HepG2 (cell line): ENCODE measurements around the gene ACACB.

Experiments used
- ZNF83 ChIP-seq: sonication (generic); formaldehyde crosslinking; IDR thresholded peaks from 2 replicates; pipeline ENCODE4 v1.4.0; 2020; ENCODE audit warnings: missing genetic modification reagents, mild to moderate bottlenecking, borderline replicate concordance
- TF ChIP-seq, protein P1 (sequence below): IDR thresholded peaks from 2 replicates; pipeline ENCODE4 v1.6.1; 2016

DNA sequence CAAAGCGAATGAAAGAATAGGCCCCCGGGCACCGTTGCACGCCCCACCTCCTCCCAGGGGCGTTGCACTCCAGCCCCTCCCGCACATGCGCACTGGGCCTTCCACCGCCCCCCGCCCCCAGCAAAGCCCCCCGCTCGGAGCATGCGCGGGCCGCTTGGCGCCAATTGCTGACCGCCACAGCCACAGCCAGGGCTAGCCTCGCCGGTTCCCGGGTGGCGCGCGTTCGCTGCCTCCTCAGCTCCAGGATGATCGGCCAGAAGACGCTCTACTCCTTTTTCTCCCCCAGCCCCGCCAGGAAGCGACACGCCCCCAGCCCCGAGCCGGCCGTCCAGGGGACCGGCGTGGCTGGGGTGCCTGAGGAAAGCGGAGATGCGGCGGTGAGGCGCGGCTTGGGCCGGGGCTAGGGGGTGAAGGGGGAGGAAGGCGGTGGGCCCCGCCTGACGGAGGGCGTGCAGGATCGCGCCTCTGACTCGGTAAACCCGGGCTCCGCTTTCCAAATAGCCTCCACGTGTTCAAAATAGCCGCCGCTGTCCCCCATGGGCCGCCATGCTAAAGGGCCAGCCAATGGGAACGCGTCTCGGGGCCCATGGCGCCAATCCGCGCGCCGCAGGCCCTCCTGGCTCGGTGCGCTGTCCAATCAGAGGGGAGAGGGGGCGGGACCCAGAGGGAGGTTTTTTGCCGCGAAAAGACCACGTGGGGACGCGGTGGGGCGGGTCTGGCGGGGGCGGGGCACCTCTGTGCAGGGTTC is 18.8 kb upstream of the ACACB start, which contains the start of gene UNG:
- TF ChIP-seq, protein P1, sequence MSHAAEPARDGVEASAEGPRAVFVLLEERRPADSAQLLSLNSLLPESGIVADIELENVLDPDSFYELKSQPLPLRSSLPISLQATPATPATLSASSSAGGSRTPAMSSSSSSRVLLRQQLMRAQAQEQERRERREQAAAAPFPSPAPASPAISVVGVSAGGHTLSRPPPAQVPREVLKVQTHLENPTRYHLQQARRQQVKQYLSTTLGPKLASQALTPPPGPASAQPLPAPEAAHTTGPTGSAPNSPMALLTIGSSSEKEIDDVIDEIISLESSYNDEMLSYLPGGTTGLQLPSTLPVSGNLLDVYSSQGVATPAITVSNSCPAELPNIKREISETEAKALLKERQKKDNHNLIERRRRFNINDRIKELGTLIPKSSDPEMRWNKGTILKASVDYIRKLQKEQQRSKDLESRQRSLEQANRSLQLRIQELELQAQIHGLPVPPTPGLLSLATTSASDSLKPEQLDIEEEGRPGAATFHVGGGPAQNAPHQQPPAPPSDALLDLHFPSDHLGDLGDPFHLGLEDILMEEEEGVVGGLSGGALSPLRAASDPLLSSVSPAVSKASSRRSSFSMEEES (CRISPR knock-in tag): 0 out of 2 replicates have a peak, but pooled peaks have one; percentile 18
- TF ChIP-seq ZNF83 (CRISPR knock-in tag): no peak
